GM19452 (cell line): Measurements from ENCODE around the gene PTBP3.

Experiments used
- ATAC-seq: cut with Tn5 transposase; IDR thresholded peaks from one replicate; pipeline ENCODE4 v1.9.1; 2021; ENCODE audit not compliant: unreplicated experiment

Gene PTBP3

GRCh38 chr9:112361601-112362000, 28.2 kb upstream of the PTBP3 start:
- ATAC-seq: no peak

- ATAC-seq: no peak
These were observed 26.8 kb upstream of the PTBP3 start for GRCh38 chr9:112360047-112360804.

- ATAC-seq: no peak
These were observed 22.0 kb upstream of the PTBP3 start for GRCh38 chr9:112355427-112355897.

- ATAC-seq: no peak
These were observed 20.8 kb upstream of the PTBP3 start for GRCh38 chr9:112354081-112354743.

- no peak for ATAC-seq
These were observed 18.8 kb upstream of the PTBP3 start for GRCh38 chr9:112352209-112352608.

- ATAC-seq: no peak
These were observed 17.8 kb upstream of the PTBP3 start for GRCh38 chr9:112351184-112351583.

- ATAC-seq: no peak
These were observed 15.6 kb upstream of the PTBP3 start for GRCh38 chr9:112349008-112349333.

- no peak for ATAC-seq
These were observed 15.0 kb upstream of the PTBP3 start for GRCh38 chr9:112348257-112349007.

- no peak for ATAC-seq
These were observed 8.3 kb upstream of the PTBP3 start for GRCh38 chr9:112341730-112342129.

GRCh38 chr9:112339886-112340285, 6.5 kb upstream of the PTBP3 start:
- ATAC-seq: no peak

GRCh38 chr9:112338561-112338960, 5.1 kb upstream of the PTBP3 start:
- no peak for ATAC-seq

GRCh38 chr9:112337547-112337946, 4.1 kb upstream of the PTBP3 start:
- no peak for ATAC-seq

GRCh38 chr9:112334432-112334841, 1.0 kb upstream of the PTBP3 start:
- no peak for ATAC-seq

- peak; percentile 74 for ATAC-seq
These were observed 416 bp upstream of the PTBP3 start for GRCh38 chr9:112333639-112334431.

GRCh38 chr9:112332674-112332976, 794 bp downstream of the PTBP3 start:
- no peak for ATAC-seq

GRCh38 chr9:112332214-112332613, 1.2 kb downstream of the PTBP3 start:
- no peak for ATAC-seq

- no peak for ATAC-seq
These were observed 1.8 kb downstream of the PTBP3 start for GRCh38 chr9:112331674-112331952.

- ATAC-seq: no peak
These were observed 4.9 kb downstream of the PTBP3 start for GRCh38 chr9:112328545-112328944.

- no peak for ATAC-seq
These were observed 5.5 kb downstream of the PTBP3 start for GRCh38 chr9:112327718-112328450.

- ATAC-seq: no peak
These were observed 7.2 kb downstream of the PTBP3 start for GRCh38 chr9:112326194-112326593.

- ATAC-seq: no peak
These were observed 7.8 kb downstream of the PTBP3 start for GRCh38 chr9:112325600-112325999.
